Measurements from ENCODE around the gene FGG. TPM values are rescaled to one million over a fixed set of nuclear protein-coding genes. Genes with fewer than 3 reads are reported as not detected.

The FGG gene
- total RNA-seq, 1 donor from 2014 or later = not detected

GRCh38 chr4:154573190-154573870 lies 39.1 kb downstream of the FGG start:
- intact Hi-C loops (cut with micrococcal nuclease) = no loop called here
- no peaks in the 10 kb centered on the region for H3K9me3 Mint-ChIP-seq
- H3K27me3 Mint-ChIP-seq (ENCODE audit: insufficient read depth) = peaks cover 5% of the 10 kb centered on the region
- H3K4me3 Mint-ChIP-seq = no peak overlapping the region
- no peak overlapping the region for H3K27ac Mint-ChIP-seq
- H3K36me3 Mint-ChIP-seq (ENCODE audit: low read depth) = no peaks in the 10 kb centered on the region
- no peaks in the 10 kb centered on the region for H3K4me1 Mint-ChIP-seq (ENCODE audit: low read depth)
- no peak for DNase-seq (ENCODE audit: low spot score)

DNA sequence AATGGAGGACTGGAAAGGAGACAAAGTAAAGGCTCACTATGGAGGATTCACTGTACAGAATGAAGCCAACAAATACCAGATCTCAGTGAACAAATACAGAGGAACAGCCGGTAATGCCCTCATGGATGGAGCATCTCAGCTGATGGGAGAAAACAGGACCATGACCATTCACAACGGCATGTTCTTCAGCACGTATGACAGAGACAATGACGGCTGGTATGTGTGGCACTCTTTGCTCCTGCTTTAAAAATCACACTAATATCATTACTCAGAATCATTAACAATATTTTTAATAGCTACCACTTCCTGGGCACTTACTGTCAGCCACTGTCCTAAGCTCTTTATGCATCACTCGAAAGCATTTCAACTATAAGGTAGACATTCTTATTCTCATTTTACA lies 42.9 kb downstream of the FGG start:
- Mint-ChIP-seq H3K4me1 (ENCODE audit: low read depth) (no peaks in the 10 kb centered on the region), H3K4me3 (no peak overlapping the region), H3K27ac (no peak overlapping the region), H3K36me3 (ENCODE audit: low read depth) (no peaks in the 10 kb centered on the region), H3K27me3 (ENCODE audit: insufficient read depth) (peaks cover 9% of the 10 kb centered on the region), H3K9me3 (no peaks in the 10 kb centered on the region)
- no peak for DNase-seq (ENCODE audit: low spot score)
- intact Hi-C loops (cut with micrococcal nuclease) = no loop called here

- H3K36me3 Mint-ChIP-seq (ENCODE audit: low read depth) = no peaks in the 10 kb centered on the region
- H3K9me3 Mint-ChIP-seq = no peaks in the 10 kb centered on the region
- intact Hi-C loops (cut with micrococcal nuclease) = no loop called here
- peaks cover 9% of the 10 kb centered on the region for H3K27me3 Mint-ChIP-seq (ENCODE audit: insufficient read depth)
- H3K4me1 Mint-ChIP-seq (ENCODE audit: low read depth) = no peaks in the 10 kb centered on the region
- no peak overlapping the region for H3K4me3 Mint-ChIP-seq
- no peak for DNase-seq (ENCODE audit: low spot score)
- no peak overlapping the region for H3K27ac Mint-ChIP-seq
Observed at GRCh38 chr4:154569028-154569427, 43.4 kb downstream of the FGG start.

GRCh38 chr4:154566639-154567204 lies 45.7 kb downstream of the FGG start:
- DNase-seq (ENCODE audit: low spot score) = no peak
- H3K4me3 Mint-ChIP-seq = no peak overlapping the region
- H3K36me3 Mint-ChIP-seq (ENCODE audit: low read depth) = no peaks in the 10 kb centered on the region
- intact Hi-C loops (cut with micrococcal nuclease) = no loop called here
- H3K4me1 Mint-ChIP-seq (ENCODE audit: low read depth) = no peaks in the 10 kb centered on the region
- peaks cover 11% of the 10 kb centered on the region for H3K27me3 Mint-ChIP-seq (ENCODE audit: insufficient read depth)
- no peaks in the 10 kb centered on the region for H3K9me3 Mint-ChIP-seq
- no peak overlapping the region for H3K27ac Mint-ChIP-seq

- Mint-ChIP-seq H3K36me3 (ENCODE audit: low read depth) (no peaks in the 10 kb centered on the region), H3K4me3 (no peak overlapping the region), H3K9me3 (no peaks in the 10 kb centered on the region), H3K4me1 (ENCODE audit: low read depth) (no peaks in the 10 kb centered on the region), H3K27me3 (ENCODE audit: insufficient read depth) (peaks cover 15% of the 10 kb centered on the region), H3K27ac (no peak overlapping the region)
- DNase-seq (ENCODE audit: low spot score) = no peak
- intact Hi-C loops (cut with micrococcal nuclease) = no loop called here
Observed at GRCh38 chr4:154565704-154566103, 46.8 kb downstream of the FGG start.

GRCh38 chr4:154564311-154564710 lies 48.1 kb downstream of the FGG start:
- intact Hi-C loops (cut with micrococcal nuclease) = no loop called here
- H3K27me3 Mint-ChIP-seq (ENCODE audit: insufficient read depth) = peaks cover 14% of the 10 kb centered on the region
- H3K9me3 Mint-ChIP-seq = no peaks in the 10 kb centered on the region
- H3K27ac Mint-ChIP-seq = no peak overlapping the region
- no peaks in the 10 kb centered on the region for H3K36me3 Mint-ChIP-seq (ENCODE audit: low read depth)
- no peaks in the 10 kb centered on the region for H3K4me1 Mint-ChIP-seq (ENCODE audit: low read depth)
- no peak overlapping the region for H3K4me3 Mint-ChIP-seq
- DNase-seq (ENCODE audit: low spot score) = no peak

- H3K4me1 Mint-ChIP-seq (ENCODE audit: low read depth) = no peaks in the 10 kb centered on the region
- intact Hi-C loops (cut with micrococcal nuclease) = no loop called here
- peaks cover 14% of the 10 kb centered on the region for H3K27me3 Mint-ChIP-seq (ENCODE audit: insufficient read depth)
- H3K4me3 Mint-ChIP-seq = no peak within 1 kb of the TSS
- H3K9me3 Mint-ChIP-seq = no peaks in the 10 kb centered on the region
- no peak for DNase-seq (ENCODE audit: low spot score)
- no peaks in the 10 kb centered on the region for H3K36me3 Mint-ChIP-seq (ENCODE audit: low read depth)
- H3K27ac Mint-ChIP-seq = no peak within 1 kb of the TSS
Observed at GRCh38 chr4:154562697-154563254, 49.7 kb downstream of the FGG start, which contains the start of gene FGB. FGB (plus strand) TSS chr4:154563011; CDS start chr4:154563019, 8 bp downstream.

- Mint-ChIP-seq H3K27ac (no peak overlapping the region), H3K9me3 (peaks cover 9% of the 10 kb centered on the region), H3K4me3 (no peak overlapping the region), H3K4me1 (ENCODE audit: low read depth) (no peaks in the 10 kb centered on the region), H3K36me3 (ENCODE audit: low read depth) (no peaks in the 10 kb centered on the region), H3K27me3 (ENCODE audit: insufficient read depth) (peaks cover 12% of the 10 kb centered on the region)
- no peak for DNase-seq (ENCODE audit: low spot score)
- intact Hi-C loops (cut with micrococcal nuclease) = no loop called here
Observed at GRCh38 chr4:154560824-154561231, 51.6 kb downstream of the FGG start.

DNA sequence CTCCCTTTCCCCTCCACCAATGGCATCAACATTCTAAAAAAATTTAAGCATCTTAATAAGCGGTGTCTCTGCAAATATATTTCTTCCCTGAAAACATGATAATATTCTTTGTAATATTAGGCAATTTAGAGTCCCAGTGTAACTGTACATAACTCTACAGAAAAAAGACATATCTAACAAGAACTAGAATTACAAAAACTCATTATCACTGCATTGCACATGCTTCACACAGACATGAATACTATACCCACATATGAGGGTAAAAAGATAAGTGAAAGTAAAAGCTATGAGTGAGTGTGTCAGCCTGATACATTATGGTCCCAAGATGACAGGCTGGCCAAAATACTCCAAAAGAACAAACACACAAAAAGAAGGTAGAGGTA lies 52.0 kb downstream of the FGG start:
- Mint-ChIP-seq H3K27me3 (ENCODE audit: insufficient read depth) (peaks cover 12% of the 10 kb centered on the region), H3K36me3 (ENCODE audit: low read depth) (no peaks in the 10 kb centered on the region), H3K27ac (no peak overlapping the region), H3K4me3 (no peak overlapping the region), H3K9me3 (peaks cover 9% of the 10 kb centered on the region), H3K4me1 (ENCODE audit: low read depth) (no peaks in the 10 kb centered on the region)
- DNase-seq (ENCODE audit: low spot score) = no peak
- intact Hi-C loops (cut with micrococcal nuclease) = no loop called here

DNA sequence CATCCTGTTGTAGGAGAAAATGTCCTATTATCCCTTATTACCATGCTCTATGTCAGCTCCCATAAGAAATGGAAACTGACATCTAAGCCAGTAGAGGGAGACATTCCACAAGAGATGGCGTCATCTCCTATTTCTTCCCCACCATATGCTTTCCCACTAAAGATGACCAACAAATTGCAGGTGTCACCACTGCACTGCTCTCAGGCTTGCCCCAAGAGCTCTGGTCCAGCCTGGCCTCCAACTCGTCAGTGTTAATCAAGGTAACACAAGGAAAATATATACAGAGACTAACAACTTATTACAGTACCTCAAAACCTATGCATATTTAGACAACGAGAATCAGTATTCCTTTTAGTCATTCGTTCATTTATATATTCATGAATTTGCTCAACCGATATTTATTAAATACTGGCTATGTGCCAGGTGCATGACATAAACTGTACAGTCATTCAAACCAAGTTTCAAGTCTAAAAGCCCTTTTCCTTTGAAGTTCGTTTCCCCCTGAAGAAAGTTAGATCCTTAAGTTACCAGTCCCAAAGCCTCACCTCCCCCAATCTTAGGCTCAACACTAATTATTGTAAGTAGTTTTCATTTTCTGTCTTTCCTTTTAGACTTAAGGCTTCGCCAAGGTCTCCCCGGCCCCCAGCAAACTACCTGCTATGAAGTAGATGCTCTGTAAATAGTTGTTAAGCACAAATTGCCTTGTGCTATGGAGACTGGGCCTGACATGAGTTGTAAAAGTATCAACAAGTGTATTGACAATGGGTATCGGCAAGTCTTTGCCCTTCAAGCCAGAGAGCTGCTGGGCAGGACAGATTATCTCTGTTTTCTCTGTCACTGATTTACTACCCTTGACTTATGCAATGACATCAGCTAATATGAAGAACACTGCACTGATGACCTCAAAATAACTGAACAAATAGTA lies 52.7 kb downstream of the FGG start:
- no peak overlapping the region for H3K27ac Mint-ChIP-seq
- H3K36me3 Mint-ChIP-seq (ENCODE audit: low read depth) = no peaks in the 10 kb centered on the region
- peaks cover 9% of the 10 kb centered on the region for H3K9me3 Mint-ChIP-seq
- no peak overlapping the region for H3K4me3 Mint-ChIP-seq
- H3K27me3 Mint-ChIP-seq (ENCODE audit: insufficient read depth) = peaks cover 12% of the 10 kb centered on the region
- no peaks in the 10 kb centered on the region for H3K4me1 Mint-ChIP-seq (ENCODE audit: low read depth)
- DNase-seq (ENCODE audit: low spot score) = no peak
- intact Hi-C loops (cut with micrococcal nuclease) = loop anchor here (1.0 to 10.0 kb wide), 4 partner anchors 59 to 1075 kb away; partner anchors contain the start of gene LRAT

GRCh38 chr4:154559141-154559493 lies 53.3 kb downstream of the FGG start:
- intact Hi-C loops (cut with micrococcal nuclease) = loop anchor here (1.0 to 10.0 kb wide), 4 partner anchors 59 to 1076 kb away; partner anchors contain the start of gene LRAT
- no peaks in the 10 kb centered on the region for H3K4me1 Mint-ChIP-seq (ENCODE audit: low read depth)
- DNase-seq (ENCODE audit: low spot score) = no peak
- H3K4me3 Mint-ChIP-seq = no peak overlapping the region
- H3K27me3 Mint-ChIP-seq (ENCODE audit: insufficient read depth) = peaks cover 12% of the 10 kb centered on the region
- H3K9me3 Mint-ChIP-seq = peaks cover 9% of the 10 kb centered on the region
- H3K27ac Mint-ChIP-seq = no peak overlapping the region
- H3K36me3 Mint-ChIP-seq (ENCODE audit: low read depth) = no peaks in the 10 kb centered on the region

Data from activated T-helper 1 cell treated with anti-CD3 and anti-CD28 coated beads, Interleukin-12 subunit alpha, Interleukin-12 subunit beta, Interleukin-2, Interleukin-4 antibody, amounts not matched to agents 30 ng/mL and 10 ng/mL and 1 ng/mL, durations not matched to agents 14 hours and 24 hours and 36 hours (primary cell).